HCT116 (cell line): Measurements from ENCODE around the gene FAM53A. TPM values are rescaled to one million over a fixed set of nuclear protein-coding genes. Genes with fewer than 3 reads are reported as not detected.

Source experiments
- ATAC-seq: fragments of 200-7000 bp; cut with Tn5 transposase; 2 replicates; pipeline ENCODE4 v1.9.1; 2020; ENCODE audit warnings: mild to moderate bottlenecking, moderate library complexity
- BruUV-seq: library from RNA; stranded (reverse); fragments of 400-500 nt; replicated peaks from 2 replicates; lab custom pipeline; 2021; lab: Mats Ljungman, UMichigan
- CTCF ChIA-PET: fragments of 300-600 bp; sonication (Branson Sonifier 250); formaldehyde crosslinking; loops from one replicate; lab custom pipeline; 2021; ENCODE audit warnings: antibody characterized with exemption; lab: Charles Lee
- POLR2A ChIA-PET: fragments of 300-600, 350-600 bp; sonication (Branson Sonifier 250); formaldehyde crosslinking; loops from one replicate; lab custom pipeline; 2021; ENCODE audit warnings: antibody characterized with exemption; lab: Charles Lee
- RAD21 ChIA-PET, 2 experiments: fragments of 300-600 bp; sonication (Branson Sonifier 250); formaldehyde crosslinking; loops; one replicate each; lab custom pipeline; 2023; ENCODE audit warnings: low total read pairs in 2 of 2; ENCODE audit not compliant: uncharacterized antibody in 2 of 2, unreplicated experiment in 2 of 2, low non-redundant PET in 1 of 2; lab: Charles Lee
- DNase-seq: peaks from one replicate; pipeline ENCODE4 v3.0.0-alpha.2; 2010; ENCODE audit warnings: low read depth, low spot score
- H2AFZ ChIP-seq: fragments of 200-600 bp; shearing (Covaris generic), sonication (generic); 2 replicates; pipeline ENCODE4 v1.6.1; 2017; ENCODE audit warnings: low read depth, mixed run types, mixed read lengths, antibody characterized with exemption, low read length; ENCODE audit not compliant: poor library complexity, severe bottlenecking
- H3K27ac ChIP-seq: 2 replicates; pipeline ENCODE4 v1.5.1; 2012; ENCODE audit warnings: low read depth, low read length
- H3K27me3 ChIP-seq: fragments of 200-600 bp; sonication (generic); 2 replicates; pipeline ENCODE4 v1.6.1; 2016; ENCODE audit warnings: mixed run types, low read length, mixed read lengths; ENCODE audit not compliant: insufficient read depth
- H3K36me3 ChIP-seq, 2 experiments: fragments of 200-500 bp in 1 of 2; fragments of 200-600 bp in 1 of 2; sonication (Bioruptor generic) in 1 of 2; sonication (generic) in 1 of 2; 2 replicates each; pipeline versions ENCODE4 v1.5.1 to v1.6.1; 2014 to 2016; ENCODE audit warnings: low read length in 2 of 2, inconsistent platforms in 1 of 2, mixed read lengths in 1 of 2, mixed run types in 1 of 2; ENCODE audit not compliant: insufficient read depth in 2 of 2, control insufficient read depth in 1 of 2
- H3K4me1 ChIP-seq, 2 experiments: fragments of 200-600 bp in 1 of 2; sonication (generic) in 1 of 2; 2 replicates each; pipeline versions ENCODE4 v1.5.1 to v1.6.1; 2012 to 2017; ENCODE audit warnings: low read length in 2 of 2, inconsistent platforms in 1 of 2, mild to moderate bottlenecking in 1 of 2, mixed read lengths in 1 of 2, mixed run types in 1 of 2, moderate library complexity in 1 of 2; ENCODE audit not compliant: insufficient read depth in 2 of 2, control insufficient read depth in 1 of 2
- H3K4me2 ChIP-seq: fragments of 200-600 bp; sonication (generic); 2 replicates; pipeline ENCODE4 v1.6.1; 2017; ENCODE audit warnings: mixed run types, low read length, mixed read lengths
- H3K4me3 ChIP-seq, 2 experiments: fragments of 200-600 bp in 1 of 2; sonication (generic) in 1 of 2; replicated peaks in 1 of 2; 2 replicates each; pipeline ENCODE4 v1.5.1; 2011 to 2016; ENCODE audit warnings: low read length in 2 of 2, control low read depth in 1 of 2, low read depth in 1 of 2, mild to moderate bottlenecking in 1 of 2, mixed read lengths in 1 of 2, mixed run types in 1 of 2
- H3K79me2 ChIP-seq: fragments of 200-600 bp; sonication (generic); 2 replicates; pipeline ENCODE4 v1.6.1; 2017; ENCODE audit warnings: mild to moderate bottlenecking, mixed run types, low read length, moderate library complexity, mixed read lengths; ENCODE audit not compliant: insufficient read depth
- H3K9ac ChIP-seq: fragments of 200-600 bp; sonication (generic); 2 replicates; pipeline ENCODE4 v1.6.1; 2016; ENCODE audit warnings: low read length, mixed read lengths
- H3K9me2 ChIP-seq: fragments of 200-600 bp; sonication (generic), shearing (Covaris generic); 2 replicates; pipeline ENCODE4 v1.6.1; 2017; ENCODE audit warnings: mixed run types, mild to moderate bottlenecking, moderate library complexity; ENCODE audit not compliant: insufficient read depth
- H3K9me3 ChIP-seq, 2 experiments: fragments of 200-500 bp in 1 of 2; fragments of 200-600 bp in 1 of 2; sonication (Bioruptor generic) in 1 of 2; sonication (generic) in 1 of 2; 2 replicates each; pipeline ENCODE4 v1.6.1; 2014 to 2017; ENCODE audit warnings: low read length in 2 of 2, mixed read lengths in 2 of 2, inconsistent platforms in 1 of 2, low read depth in 1 of 2, mild to moderate bottlenecking in 1 of 2, mixed run types in 1 of 2, moderate library complexity in 1 of 2; ENCODE audit not compliant: control insufficient read depth in 1 of 2, insufficient read depth in 1 of 2
- H4K20me1 ChIP-seq: fragments of 200-600 bp; sonication (generic), shearing (Covaris generic); 2 replicates; pipeline ENCODE4 v1.6.1; 2017; ENCODE audit warnings: mixed run types, mild to moderate bottlenecking, moderate library complexity; ENCODE audit not compliant: insufficient read depth
- CBX3 ChIP-seq: IDR thresholded peaks from 2 replicates; pipeline ENCODE4 v1.6.1; 2012; ENCODE audit warnings: low read depth
- ELF1 ChIP-seq: IDR thresholded peaks from 2 replicates; pipeline ENCODE4 v1.6.1; 2012; ENCODE audit warnings: low read depth, borderline replicate concordance
- EZH2 ChIP-seq: fragments of 200-600 bp; sonication (generic); IDR thresholded peaks from 2 replicates; pipeline ENCODE4 v1.6.1; 2017; ENCODE audit warnings: antibody characterized with exemption, mixed run types
- EZH2phosphoT487 ChIP-seq: fragments of 200-600 bp; IDR thresholded peaks from 2 replicates; pipeline ENCODE4 v1.6.1; 2018; ENCODE audit warnings: antibody characterized with exemption, borderline replicate concordance
- FOSL1 ChIP-seq: IDR thresholded peaks from 2 replicates; pipeline ENCODE4 v1.6.1; 2012; ENCODE audit warnings: low read depth
- JUND ChIP-seq: IDR thresholded peaks from 2 replicates; pipeline ENCODE4 v1.6.1; 2012
- POLR2A ChIP-seq: IDR thresholded peaks from 2 replicates; pipeline ENCODE4 v1.7.0; 2011; ENCODE audit warnings: borderline replicate concordance; ENCODE audit not compliant: insufficient read depth, insufficient read length; ENCODE audit errors: extremely low read depth
- SRF ChIP-seq: IDR thresholded peaks from 2 replicates; pipeline ENCODE4 v1.6.1; 2012; ENCODE audit warnings: low read depth
- TCF7L2 ChIP-seq: IDR thresholded peaks from 2 replicates; pipeline ENCODE4 v1.7.0; 2011; ENCODE audit warnings: borderline replicate concordance, inconsistent platforms; ENCODE audit not compliant: insufficient read depth, insufficient read length; ENCODE audit errors: extremely low read depth
- YY1 ChIP-seq: IDR thresholded peaks from 2 replicates; pipeline ENCODE4 v1.6.1; 2011; ENCODE audit warnings: low read length, low read depth, moderate library complexity, mild to moderate bottlenecking; ENCODE audit not compliant: insufficient replicate concordance; ENCODE audit errors: extremely low read depth
- ZNF274 ChIP-seq: fragments of 200-500 bp; sonication (Bioruptor generic); IDR thresholded peaks from 2 replicates; pipeline ENCODE4 v1.6.1; 2014; ENCODE audit warnings: mild to moderate bottlenecking, low read depth, low read length, inconsistent platforms
- intact Hi-C: fragments of 100-400 bp; cut with micrococcal nuclease; formaldehyde crosslinking; loops from 2 replicates; pipeline ENCODE4 v1.10.0; 2022
- total RNA-seq: library from RNA; stranded (reverse); gene quantifications from one replicate; pipeline ENCODE4 v1.2.1, GENCODE V29; 2021; ENCODE audit not compliant: unreplicated experiment
- TF ChIP-seq, protein P1 (sequence below), 3 experiments: fragments of 200-600 bp in 1 of 3; sonication (generic) in 1 of 3; IDR thresholded peaks in 2 of 3; conservative IDR thresholded peaks in 1 of 3; 2 replicates each; pipeline ENCODE4 v1.5.1; 2012 to 2017; ENCODE audit warnings: low read depth in 2 of 3, low read length in 2 of 3, antibody characterized with exemption in 1 of 3, borderline replicate concordance in 1 of 3, control low read depth in 1 of 3, mild to moderate bottlenecking in 1 of 3, mixed read lengths in 1 of 3, mixed run types in 1 of 3, moderate library complexity in 1 of 3; ENCODE audit not compliant: insufficient read depth in 1 of 3
- TF ChIP-seq, protein P2 (sequence below): IDR thresholded peaks from 2 replicates; pipeline ENCODE4 v1.6.1; 2012

FAM53A gene
- total RNA-seq, 1 experiment from 2014 or later = 1.1 TPM

DNA sequence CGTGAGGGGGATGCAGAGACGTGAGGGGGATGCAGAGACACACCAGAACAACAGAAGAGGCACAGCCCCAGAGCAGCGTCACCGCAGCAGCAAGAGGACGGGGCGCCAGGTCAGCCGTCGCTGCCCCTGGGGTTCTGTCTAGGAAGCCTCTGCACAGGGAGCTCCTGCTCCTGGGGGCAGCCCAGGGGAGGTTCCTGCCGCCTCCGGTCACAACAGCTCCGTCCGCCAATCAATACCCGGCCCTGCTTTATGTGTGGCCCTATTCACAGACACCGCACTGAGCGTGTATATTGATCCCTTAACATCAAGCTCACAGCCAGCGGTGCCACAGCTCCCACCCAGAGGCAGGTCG lies 69.6 kb downstream of the FAM53A start (continued):
- TF ChIP-seq EZH2phosphoT487 (no peak), FOSL1 (no peak)

DNA sequence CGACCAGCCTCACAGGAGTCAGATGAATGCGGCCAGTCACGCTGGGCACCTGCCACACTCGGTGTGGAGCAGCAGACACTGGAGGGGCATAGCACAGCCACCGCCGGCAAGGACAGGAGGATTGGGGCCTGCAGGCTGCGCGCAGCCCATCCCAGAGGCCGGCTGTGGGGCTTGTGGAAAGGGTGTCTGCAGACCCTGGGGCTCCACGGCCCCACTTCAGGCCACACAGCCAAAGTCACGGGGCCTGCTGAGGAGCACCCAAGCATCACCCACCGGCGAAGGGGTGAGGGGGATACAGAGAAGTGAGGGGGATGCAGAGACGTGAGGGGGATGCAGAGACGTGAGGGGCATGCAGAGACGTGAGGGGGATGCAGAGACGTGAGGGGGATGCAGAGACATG lies 70.1 kb downstream of the FAM53A start:
- Histone ChIP-seq H2AFZ (no peak overlapping the region), H3K9me2 (no peaks in the 10 kb centered on the region), H3K4me1 (peaks cover 0 to 13% of the 10 kb centered on the region in 2 experiments; a peak in 2 of 4 replicates), H3K9ac (no peak overlapping the region), H3K79me2 (no peaks in the 10 kb centered on the region), H3K36me3 (no peaks in the 10 kb centered on the region), H3K27me3 (no peaks in the 10 kb centered on the region), H3K4me2 (no peak overlapping the region), H3K27ac (no peak overlapping the region), H4K20me1 (no peaks in the 10 kb centered on the region), H3K4me3 (no peak overlapping the region), H3K9me3 (no peaks in the 10 kb centered on the region)
- no peak for ATAC-seq
- ChIA-PET CTCF (no interaction called here), RAD21 (no interaction called here), POLR2A (no interaction called here)
- no TSS peak for BruUV-seq
- DNase-seq = no peak
- intact Hi-C loops = no loop called here
- no peak for TF ChIP-seq JUND
- TF ChIP-seq SRF = no peak
- TF ChIP-seq ZNF274 = no peak
- TF ChIP-seq YY1 = no peak
- no peak for TF ChIP-seq CBX3
- no peak for TF ChIP-seq EZH2

DNA sequence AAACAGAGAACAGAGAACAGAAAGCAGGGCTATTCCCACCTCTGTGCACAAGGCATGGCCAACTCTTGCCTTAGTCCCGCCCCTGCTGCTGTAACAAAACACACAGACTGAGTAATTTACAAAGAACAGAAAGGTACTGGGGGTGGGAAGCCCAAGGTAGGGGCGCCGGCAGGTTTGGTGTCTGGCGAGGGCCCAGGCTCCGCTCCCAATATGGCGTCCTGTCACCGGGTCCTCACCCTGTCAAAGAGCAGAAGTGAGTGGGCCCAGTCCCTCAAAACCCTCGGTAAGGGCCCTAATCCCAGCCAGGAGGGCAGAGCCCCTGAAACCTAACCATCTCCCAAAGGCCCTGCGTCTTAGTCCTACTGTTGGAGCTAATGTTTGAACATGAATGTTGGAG lies 71.0 kb downstream of the FAM53A start:
- Histone ChIP-seq H3K9me2 (no peaks in the 10 kb centered on the region), H3K9ac (no peak overlapping the region), H3K36me3 (no peaks in the 10 kb centered on the region), H4K20me1 (no peaks in the 10 kb centered on the region), H3K9me3 (no peaks in the 10 kb centered on the region), H3K79me2 (no peaks in the 10 kb centered on the region), H3K4me3 (no peak overlapping the region), H2AFZ (no peak overlapping the region), H3K27me3 (no peaks in the 10 kb centered on the region), H3K4me1 (peaks cover 0 to 13% of the 10 kb centered on the region in 2 experiments; a peak in 2 of 4 replicates), H3K4me2 (no peak overlapping the region), H3K27ac (no peak overlapping the region)
- BruUV-seq = no TSS peak
- RAD21 ChIA-PET = no interaction called here
- POLR2A ChIA-PET = no interaction called here
- intact Hi-C loops = no loop called here
- CTCF ChIA-PET = no interaction called here
- DNase-seq = no peak
- no peak for ATAC-seq
- TF ChIP-seq CBX3 = no peak
- no peak for TF ChIP-seq POLR2A
- TF ChIP-seq JUND = no peak
- TF ChIP-seq, protein P1, sequence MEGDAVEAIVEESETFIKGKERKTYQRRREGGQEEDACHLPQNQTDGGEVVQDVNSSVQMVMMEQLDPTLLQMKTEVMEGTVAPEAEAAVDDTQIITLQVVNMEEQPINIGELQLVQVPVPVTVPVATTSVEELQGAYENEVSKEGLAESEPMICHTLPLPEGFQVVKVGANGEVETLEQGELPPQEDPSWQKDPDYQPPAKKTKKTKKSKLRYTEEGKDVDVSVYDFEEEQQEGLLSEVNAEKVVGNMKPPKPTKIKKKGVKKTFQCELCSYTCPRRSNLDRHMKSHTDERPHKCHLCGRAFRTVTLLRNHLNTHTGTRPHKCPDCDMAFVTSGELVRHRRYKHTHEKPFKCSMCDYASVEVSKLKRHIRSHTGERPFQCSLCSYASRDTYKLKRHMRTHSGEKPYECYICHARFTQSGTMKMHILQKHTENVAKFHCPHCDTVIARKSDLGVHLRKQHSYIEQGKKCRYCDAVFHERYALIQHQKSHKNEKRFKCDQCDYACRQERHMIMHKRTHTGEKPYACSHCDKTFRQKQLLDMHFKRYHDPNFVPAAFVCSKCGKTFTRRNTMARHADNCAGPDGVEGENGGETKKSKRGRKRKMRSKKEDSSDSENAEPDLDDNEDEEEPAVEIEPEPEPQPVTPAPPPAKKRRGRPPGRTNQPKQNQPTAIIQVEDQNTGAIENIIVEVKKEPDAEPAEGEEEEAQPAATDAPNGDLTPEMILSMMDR (IDR thresholded peaks at IDR 0.05 in 2 of 3, conservative IDR thresholded peaks at IDR 0.05 in 1 of 3; ENCODE audit: borderline replicate concordance in 1 of 3, insufficient read depth in 1 of 3, low read depth in 2 of 3, low read length in 2 of 3) = no peak
- TF ChIP-seq EZH2 = no peak
- TF ChIP-seq, protein P2, sequence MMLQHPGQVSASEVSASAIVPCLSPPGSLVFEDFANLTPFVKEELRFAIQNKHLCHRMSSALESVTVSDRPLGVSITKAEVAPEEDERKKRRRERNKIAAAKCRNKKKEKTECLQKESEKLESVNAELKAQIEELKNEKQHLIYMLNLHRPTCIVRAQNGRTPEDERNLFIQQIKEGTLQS = no peak
- no peak for TF ChIP-seq ELF1
- TF ChIP-seq ZNF274 = no peak
- TF ChIP-seq FOSL1 = no peak
- no peak for TF ChIP-seq YY1
- TF ChIP-seq TCF7L2 = no peak
